Measurements from ENCODE around the gene MYO5A. TPM values are rescaled to one million over a fixed set of nuclear protein-coding genes. Genes with fewer than 3 reads are reported as not detected.
A peak's percentile ranks its signal among the peaks of the same experiment; 100 is the strongest.

The MYO5A gene
- polyA plus RNA-seq (2012; rRNA removed), result 11.0 and 12.1 TPM in 2 replicates
- polyA plus RNA-seq (2012; cell fraction: cytosol; rRNA removed), result 11.0 and 12.7 TPM in 2 replicates
- polyA plus RNA-seq (2012; cell fraction: nucleus; rRNA removed), result 11.3 and 16.1 TPM in 2 replicates

- no peak for TF ChIP-seq TEAD4 (IDR thresholded peaks at IDR 0.05; ENCODE audit: borderline replicate concordance, insufficient read depth)
- TF ChIP-seq, protein P1, sequence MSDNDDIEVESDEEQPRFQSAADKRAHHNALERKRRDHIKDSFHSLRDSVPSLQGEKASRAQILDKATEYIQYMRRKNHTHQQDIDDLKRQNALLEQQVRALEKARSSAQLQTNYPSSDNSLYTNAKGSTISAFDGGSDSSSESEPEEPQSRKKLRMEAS (IDR thresholded peaks at IDR 0.05; ENCODE audit: low read depth), result 0 out of 2 replicates have a peak, but pooled peaks have one; percentile 14
- no peak for TF ChIP-seq JUND (IDR thresholded peaks at IDR 0.05)
- TF ChIP-seq EP300 (IDR thresholded peaks at IDR 0.05; ENCODE audit: borderline replicate concordance in 1 of 2, low read depth in 1 of 2, low read length in 1 of 2), result no peak
- TF ChIP-seq USF2 (IDR thresholded peaks at IDR 0.05; ENCODE audit: borderline replicate concordance, low read depth, low read length), result no peak
- no peak for TF ChIP-seq FOSL2 (IDR thresholded peaks at IDR 0.05; ENCODE audit: borderline replicate concordance, low read depth)
- TF ChIP-seq YY1 (IDR thresholded peaks at IDR 0.05; ENCODE audit: low read depth), result peak; percentile 43; the same call in 1 of the 2 replicates
- TF ChIP-seq RAD21 (IDR thresholded peaks at IDR 0.05; ENCODE audit: low read length), result peak; percentile 35; the same call in 1 of the 2 replicates
- TF ChIP-seq NRF1 (IDR thresholded peaks at IDR 0.05; ENCODE audit: low read depth, low read length), result peak; percentile 35; the same call in 1 of the 2 replicates
- peak; percentile 32; the same call in 1 of the 2 replicates for TF ChIP-seq SMC3 (IDR thresholded peaks at IDR 0.05; ENCODE audit: low read depth, low read length)
- peak; percentile 32; the same call in 1 of the 2 replicates for TF ChIP-seq POLR2AphosphoS5 (IDR thresholded peaks at IDR 0.05; ENCODE audit: low read depth, low read length)
- TF ChIP-seq RCOR1 (IDR thresholded peaks at IDR 0.05; ENCODE audit: low read length), result no peak
- 0 out of 2 replicates have a peak, but pooled peaks have one; percentile 28 for TF ChIP-seq MXI1 (IDR thresholded peaks at IDR 0.05; ENCODE audit: low read depth, low read length)
- no peak for TF ChIP-seq RFX5 (IDR thresholded peaks at IDR 0.05; ENCODE audit: low read length)
- TF ChIP-seq CHD2 (IDR thresholded peaks at IDR 0.05; ENCODE audit: low read length, partially characterized antibody), result no peak
- peak; percentile 14; the same call in 1 of the 2 replicates for TF ChIP-seq CTCF (IDR thresholded peaks at IDR 0.05)
- ChIA-PET POLR2A (no interaction called here), CTCF (interaction anchor here (0.5 to 1.2 kb wide), 5 partner anchors 9 to 213 kb away, joined by 3 to 8 read pairs (median 3); no protein-coding TSS in a partner anchor)
- H3K4me3 ChIP-seq (ENCODE audit: low read depth in 2 of 2, low read length in 1 of 2), result peak within 1 kb of the TSS; percentile 83 to 93
- no peaks in the 10 kb centered on the region for H3K9me3 ChIP-seq
- H3K9me2 ChIP-seq, result no peaks in the 10 kb centered on the region
- H4K20me1 ChIP-seq (ENCODE audit: insufficient read depth), result peaks cover 2% of the 10 kb centered on the region
- peak within 1 kb of the TSS; percentile 79 for H3K9ac ChIP-seq
- peak within 1 kb of the TSS; percentile 90 for H3K4me2 ChIP-seq
- 0% methylated on average over 7 of the region's 103 CpGs for WGBS (ENCODE audit: low lambda C conversion rate)
- H2AFZ ChIP-seq (ENCODE audit: low read depth), result peak within 1 kb of the TSS; percentile 95
- DNase-seq, result peak; percentile 89
- peaks cover 35% of the 10 kb centered on the region for H3K79me2 ChIP-seq (ENCODE audit: insufficient read depth)
- peak within 1 kb of the TSS; percentile 56 to 64; a peak in 3 of 4 replicates for H3K27ac ChIP-seq (ENCODE audit: low read depth in 2 of 2, low read length in 1 of 2)
- H3F3A ChIP-seq (replicated peaks; ENCODE audit: insufficient read depth), result peaks cover 7% of the 10 kb centered on the region
- no peaks in the 10 kb centered on the region for H3K27me3 ChIP-seq (ENCODE audit: insufficient read depth)
- peaks cover 0 to 13% of the 10 kb centered on the region in 2 experiments; a peak in 2 of 4 replicates for H3K4me1 ChIP-seq (ENCODE audit: control insufficient read depth in 1 of 2, insufficient read depth in 2 of 2, low read depth in 1 of 2, low read length in 1 of 2)
- no peaks in the 10 kb centered on the region for H3K36me3 ChIP-seq (replicated peaks in 1 of 2; ENCODE audit: control insufficient read depth in 1 of 2, insufficient read depth in 2 of 2, low read length in 1 of 2)
Measured at GRCh38 chr15:52528564-52529340, at the start of gene MYO5A. MYO5A (minus strand) TSS chr15:52528880; CDS start chr15:52528806, 74 bp downstream.

All from SK-N-SH (cell line).